Measurements from ENCODE around the gene CCDC187.

The CCDC187 gene

DNA sequence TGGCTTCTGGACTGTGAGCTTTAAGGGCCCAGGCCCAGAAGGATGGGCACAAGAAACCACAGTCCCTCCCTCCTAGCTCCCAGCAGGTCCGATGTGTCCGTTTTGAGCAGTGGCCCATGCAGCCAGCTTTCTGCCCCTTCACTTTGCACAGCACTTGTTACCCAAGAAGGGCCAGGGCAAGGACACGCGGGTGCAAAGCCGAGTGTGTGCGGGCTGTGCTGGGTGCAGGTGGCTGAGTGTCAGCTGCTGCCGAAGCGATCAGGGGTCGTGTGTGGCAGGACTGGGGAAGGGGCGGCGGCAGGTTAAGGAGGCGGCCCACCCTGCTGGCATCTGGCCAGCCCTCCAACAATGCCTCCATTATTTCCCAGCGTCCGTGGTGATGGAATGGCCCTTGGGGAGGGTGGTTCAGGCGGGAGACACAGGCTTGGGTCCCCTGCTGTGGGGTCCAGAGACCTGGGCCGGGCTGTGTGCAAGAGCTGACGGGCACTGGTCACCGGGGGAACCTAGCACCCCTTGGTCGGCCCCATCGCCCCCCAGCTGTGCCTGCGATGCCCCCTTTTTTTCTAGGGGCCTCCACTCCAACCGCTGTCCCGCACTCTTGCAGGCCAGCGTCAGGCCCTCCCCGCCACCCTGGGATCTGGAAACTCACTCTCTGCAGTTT is 99.6 kb downstream of the CCDC187 start:
- DNase-seq (ENCODE audit: low read depth) = no peak

DNA sequence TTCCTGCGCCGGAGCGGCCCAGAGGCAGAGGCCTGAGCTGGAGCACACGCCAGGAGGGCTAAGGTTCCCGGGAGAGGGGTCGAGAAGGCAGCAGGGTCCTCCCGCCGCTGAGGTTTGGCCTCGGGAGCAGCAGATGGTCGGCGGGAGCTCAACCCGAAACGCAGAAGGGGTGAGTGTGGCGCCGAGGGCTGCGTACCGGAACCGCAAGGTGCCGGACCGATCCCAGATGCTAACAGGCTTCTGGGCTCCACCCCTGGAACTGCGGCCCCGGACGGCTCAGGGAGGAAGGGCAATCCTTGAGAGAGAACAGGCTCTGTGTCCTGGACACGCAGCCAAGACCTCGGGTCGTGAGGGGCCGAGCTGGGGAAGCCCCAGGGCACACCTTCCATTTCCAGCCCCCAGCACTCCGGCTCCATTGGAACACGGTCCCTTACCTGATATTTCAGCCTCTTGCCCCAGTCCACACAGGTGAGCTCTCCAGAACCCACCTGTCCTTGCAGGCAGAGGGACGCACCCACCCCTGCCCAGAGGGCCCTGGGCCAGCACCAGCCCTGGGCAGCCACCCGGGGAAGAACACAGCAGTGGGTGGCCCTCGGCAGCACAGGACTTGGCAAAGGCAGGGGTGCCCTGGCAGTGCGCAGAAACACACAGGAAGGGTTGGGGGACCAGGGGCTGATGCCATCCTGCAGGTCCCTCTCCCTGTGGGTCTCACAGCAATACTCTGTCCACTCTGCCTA is 100.3 kb downstream of the CCDC187 start:
- DNase-seq (ENCODE audit: low read depth) = no peak

DNA sequence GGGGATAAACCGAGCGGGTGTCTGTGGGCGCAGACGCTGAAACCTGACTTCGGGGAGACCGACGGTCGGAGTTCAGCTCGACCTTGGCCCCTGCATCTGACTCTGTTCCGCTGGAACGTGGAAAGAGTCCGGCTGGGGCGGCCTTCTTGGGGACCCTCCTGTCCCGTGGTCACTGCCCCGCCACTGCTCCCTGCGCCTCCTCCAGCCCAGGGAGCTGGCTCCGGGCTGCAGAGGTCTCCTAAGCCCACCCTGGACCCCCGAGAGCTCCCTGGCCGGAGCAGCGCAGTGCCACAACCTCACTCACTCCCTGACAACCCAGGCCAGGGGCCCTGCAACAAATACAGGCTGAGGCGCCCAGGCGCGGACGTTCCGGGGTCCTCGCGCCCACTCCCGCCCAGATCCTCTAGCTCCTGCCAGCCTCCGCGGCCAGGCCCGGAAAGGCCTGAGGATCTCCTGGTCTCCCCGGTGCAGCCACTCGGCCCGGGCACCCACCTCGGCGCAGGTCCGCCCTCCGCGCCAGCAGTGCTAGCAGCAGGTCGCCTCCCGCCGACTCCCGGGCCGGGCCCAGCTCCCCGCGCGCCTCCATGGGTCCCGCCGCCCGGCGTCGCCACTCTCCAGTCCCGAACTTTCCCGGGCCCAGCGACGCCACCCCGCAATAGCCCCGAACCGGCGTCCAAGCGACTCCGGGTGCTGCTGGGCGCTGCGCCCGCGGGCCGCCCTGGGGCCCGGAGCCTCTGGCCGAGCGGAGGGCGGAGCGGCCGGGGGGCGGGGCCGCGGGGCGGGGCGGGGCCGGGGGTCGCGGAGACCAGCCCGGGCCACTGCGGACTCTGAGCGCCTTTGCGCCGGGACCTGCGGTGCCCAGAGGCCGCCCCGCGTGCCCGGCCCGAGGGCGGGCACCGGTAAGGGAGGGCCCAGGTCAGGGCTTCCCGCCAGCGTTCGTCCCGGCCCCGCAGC is 101.2 kb downstream of the CCDC187 start:
- DNase-seq (ENCODE audit: low read depth) = no peak

DNA sequence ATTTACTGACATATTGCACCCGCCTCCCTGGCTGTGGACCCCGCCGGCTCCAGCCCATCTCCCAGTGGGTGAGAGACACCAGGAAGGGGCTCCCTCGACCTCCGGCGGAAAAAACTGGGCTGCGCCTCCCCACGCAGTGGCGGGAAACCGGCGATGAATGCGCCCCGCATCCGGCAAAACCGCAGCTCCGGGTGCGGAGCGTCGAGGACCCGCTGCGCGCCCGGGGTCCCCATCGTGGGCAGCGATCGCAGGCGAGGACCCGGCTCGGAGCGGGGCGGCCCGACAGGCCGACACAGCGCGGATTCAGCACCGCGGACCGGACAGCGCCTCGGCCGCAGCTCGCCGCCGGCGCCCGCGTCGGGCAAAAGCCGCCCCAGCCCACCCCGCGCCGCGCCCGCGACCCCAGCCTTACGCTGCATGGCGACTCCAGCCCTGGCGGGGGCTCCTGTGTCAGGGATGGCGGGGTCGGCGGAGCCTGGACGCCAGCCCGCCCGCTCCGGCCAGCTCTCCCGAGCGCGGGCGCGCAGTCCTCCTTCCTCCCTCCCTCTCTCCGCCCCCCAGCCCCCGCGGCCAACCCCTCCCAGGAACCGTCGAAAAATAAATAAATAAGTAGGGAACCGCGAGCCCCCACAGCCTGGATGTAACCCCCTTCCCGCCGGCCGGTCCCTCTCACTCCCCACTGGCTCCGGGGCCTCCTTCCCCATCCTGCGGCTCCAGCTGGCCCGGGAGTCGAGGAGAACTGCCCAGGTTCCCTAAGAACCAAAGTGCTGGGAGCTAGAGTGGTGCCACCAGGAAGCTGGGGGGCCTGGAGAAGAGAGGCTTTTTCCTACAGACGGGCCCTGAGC is 102.1 kb downstream of the CCDC187 start:
- DNase-seq (ENCODE audit: low read depth) = no peak

DNA sequence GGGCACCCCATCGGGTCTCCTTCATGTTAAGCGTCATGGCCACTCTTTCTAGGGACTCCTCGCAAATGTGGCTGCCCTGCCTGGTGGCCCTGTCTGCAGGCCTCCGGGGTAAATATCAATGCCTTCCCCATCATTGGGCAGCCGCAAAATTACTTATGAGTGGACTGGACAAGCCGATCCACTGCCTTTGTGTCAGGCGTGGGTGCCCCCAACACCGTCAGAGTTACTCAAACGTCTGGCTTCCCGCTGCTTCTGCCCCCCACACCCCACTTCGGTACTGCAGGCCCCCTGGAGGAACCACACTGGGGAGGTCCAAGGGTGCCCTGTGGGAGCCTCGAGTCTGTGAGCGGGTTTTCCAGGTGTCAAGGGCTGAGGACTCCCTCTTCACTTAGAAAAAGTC is 102.7 kb downstream of the CCDC187 start:
- no peak for DNase-seq (ENCODE audit: low read depth)

DNA sequence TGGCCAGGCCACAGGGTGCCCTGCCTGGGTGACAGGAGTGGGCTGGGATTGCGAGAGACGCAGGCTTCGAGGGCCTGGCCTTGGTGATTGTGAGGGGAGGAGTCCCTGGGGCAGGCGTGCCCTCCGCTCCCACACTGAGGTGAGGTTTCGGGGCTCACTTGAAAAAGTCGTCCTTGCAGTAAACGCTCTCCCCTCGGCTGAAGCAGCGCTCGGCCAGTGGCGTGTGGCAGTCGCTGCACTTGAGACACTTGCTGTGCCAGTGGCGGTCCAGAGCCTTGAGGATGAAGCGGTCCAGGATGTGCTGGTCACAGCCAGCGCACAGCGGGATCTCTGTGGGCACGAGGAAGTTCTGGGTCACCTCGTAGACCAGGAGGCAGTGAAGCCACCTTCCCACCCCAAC is 103.5 kb downstream of the CCDC187 start:
- no peak for DNase-seq (ENCODE audit: low read depth)
